IMR-90 (cell line): Measurements from ENCODE around the gene NFKBIB.

ENCODE experiments used
- SMC3 ChIP-seq: fragments of 150-350 bp; IDR thresholded peaks from 2 replicates; pipeline ENCODE4 v1.6.1; 2016; ENCODE audit warnings: low read depth, mild to moderate bottlenecking, antibody characterized with exemption, low read length, moderate library complexity
- TF ChIP-seq, protein P1 (sequence below): conservative IDR thresholded peaks from 2 replicates; pipeline ENCODE4 v1.5.1; 2012; ENCODE audit warnings: mild to moderate bottlenecking, low read depth, low read length, improper control_type of control experiment

- TF ChIP-seq, protein P1, sequence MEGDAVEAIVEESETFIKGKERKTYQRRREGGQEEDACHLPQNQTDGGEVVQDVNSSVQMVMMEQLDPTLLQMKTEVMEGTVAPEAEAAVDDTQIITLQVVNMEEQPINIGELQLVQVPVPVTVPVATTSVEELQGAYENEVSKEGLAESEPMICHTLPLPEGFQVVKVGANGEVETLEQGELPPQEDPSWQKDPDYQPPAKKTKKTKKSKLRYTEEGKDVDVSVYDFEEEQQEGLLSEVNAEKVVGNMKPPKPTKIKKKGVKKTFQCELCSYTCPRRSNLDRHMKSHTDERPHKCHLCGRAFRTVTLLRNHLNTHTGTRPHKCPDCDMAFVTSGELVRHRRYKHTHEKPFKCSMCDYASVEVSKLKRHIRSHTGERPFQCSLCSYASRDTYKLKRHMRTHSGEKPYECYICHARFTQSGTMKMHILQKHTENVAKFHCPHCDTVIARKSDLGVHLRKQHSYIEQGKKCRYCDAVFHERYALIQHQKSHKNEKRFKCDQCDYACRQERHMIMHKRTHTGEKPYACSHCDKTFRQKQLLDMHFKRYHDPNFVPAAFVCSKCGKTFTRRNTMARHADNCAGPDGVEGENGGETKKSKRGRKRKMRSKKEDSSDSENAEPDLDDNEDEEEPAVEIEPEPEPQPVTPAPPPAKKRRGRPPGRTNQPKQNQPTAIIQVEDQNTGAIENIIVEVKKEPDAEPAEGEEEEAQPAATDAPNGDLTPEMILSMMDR = no peak
- no peak for TF ChIP-seq SMC3
Observed at GRCh38 chr19:38862321-38863059, 37.3 kb upstream of the NFKBIB start.
